HG02870 (cell line): ENCODE results near the gene LIMK2.
"Not testable (repeated sequence)": the region's sequence is repeated elsewhere in the genome, so short reads cannot be mapped to it uniquely, and the experiment has no call there.

Experiments
- ATAC-seq: cut with Tn5 transposase; IDR thresholded peaks from one replicate; pipeline ENCODE4 v1.9.1; 2021; ENCODE audit warnings: mild to moderate bottlenecking, moderate library complexity; ENCODE audit not compliant: unreplicated experiment

The LIMK2 gene

DNA sequence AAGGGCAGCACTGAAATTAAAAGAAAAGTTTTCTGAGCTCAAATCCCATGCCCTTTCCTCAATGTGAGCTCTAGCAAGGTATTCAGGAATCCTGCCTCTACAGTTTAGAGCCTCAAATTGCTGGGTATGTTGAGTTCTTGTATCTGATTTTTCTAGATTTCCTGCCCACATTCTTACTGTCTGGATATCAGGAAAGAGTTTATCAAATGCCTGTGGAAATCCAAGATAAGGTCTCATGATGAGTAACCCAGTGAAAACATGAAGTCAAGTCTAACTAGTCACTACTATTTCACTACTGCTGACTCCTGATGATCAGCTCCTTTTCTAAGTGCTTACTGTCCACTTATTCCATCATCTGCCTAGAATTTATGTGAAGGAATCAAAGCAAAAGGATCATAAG is 29.8 kb downstream of the LIMK2 start:
- no peak for ATAC-seq

DNA sequence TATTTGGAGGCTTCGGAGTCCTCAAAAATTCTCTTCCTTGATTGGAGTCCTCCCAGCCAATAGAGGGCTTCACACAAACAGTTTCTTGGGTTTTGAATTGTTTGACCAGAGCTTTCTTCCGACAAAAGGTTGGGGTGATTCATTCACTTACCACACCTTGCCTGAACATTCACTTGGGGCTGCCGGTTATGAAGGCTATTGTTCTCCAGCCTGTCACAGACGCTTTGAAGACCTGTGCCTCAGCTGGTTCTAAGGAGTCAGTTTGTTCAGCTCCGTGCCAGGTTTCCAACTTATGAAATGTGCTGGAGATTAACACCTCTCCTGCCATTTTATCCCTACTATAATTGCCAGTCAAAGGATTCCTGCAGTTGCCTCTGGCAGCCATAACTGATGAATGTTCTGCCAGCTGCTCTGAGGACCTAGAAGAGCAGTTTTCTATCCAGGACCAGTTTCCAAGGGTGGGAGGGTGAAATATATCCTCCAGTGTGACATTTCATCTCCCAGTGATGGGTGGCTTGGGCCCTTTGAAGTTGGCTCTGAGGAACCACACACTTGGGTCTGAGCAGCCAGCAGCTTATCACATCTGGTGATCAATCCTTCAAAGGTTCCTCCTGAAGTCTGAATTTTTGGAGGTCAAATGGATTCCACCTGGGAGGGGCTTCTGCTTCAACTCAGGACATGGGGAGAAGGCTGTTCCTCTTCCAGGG is 31.4 kb downstream of the LIMK2 start:
- no peak for ATAC-seq

GRCh38 chr22:31244046-31244942 is 32.2 kb downstream of the LIMK2 start:
- no peak for ATAC-seq

DNA sequence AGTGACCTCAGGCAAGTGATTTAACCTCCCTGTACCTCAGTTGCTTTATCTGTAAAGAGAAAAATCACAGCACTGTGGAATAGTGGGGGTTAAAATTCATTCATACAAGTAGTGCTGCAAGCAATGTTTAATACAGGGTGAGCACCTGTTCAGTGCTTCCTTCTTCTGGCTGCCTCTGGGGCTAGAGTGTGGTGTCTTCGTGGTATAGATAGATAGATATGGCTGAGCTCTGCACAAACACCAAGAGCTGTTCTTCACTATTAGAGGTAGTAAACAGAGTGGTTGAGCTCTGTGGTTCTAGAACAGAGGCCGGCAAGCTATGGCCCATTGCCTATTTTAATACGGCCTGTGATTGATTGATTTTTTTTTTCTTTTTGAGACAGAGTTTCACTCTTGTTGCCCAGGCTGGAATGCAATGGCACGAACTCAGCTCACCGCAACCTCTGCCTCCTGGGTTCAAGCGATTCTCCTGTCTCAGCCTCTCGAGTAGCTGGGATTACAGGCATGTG is 32.9 kb downstream of the LIMK2 start:
- no peak for ATAC-seq

DNA sequence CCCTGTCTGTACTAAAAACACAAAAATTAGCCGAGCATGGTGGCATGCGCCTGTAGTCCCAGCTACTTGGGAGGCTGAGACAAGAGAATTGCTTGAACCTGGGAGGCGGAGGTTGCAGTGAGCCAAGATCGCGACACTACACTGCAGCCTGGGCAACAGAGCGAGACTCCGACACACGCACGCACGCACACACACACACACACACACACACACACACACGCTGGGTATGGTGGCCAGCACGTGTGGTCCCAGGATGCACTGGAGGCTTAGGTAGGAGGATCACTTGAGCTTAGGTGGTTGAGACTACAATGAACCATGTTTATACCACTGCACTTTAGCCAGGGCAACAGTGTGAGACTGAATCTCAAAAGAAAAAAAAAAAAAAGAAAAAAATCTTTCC is 33.9 kb downstream of the LIMK2 start:
- ATAC-seq, result not testable (repeated sequence)

GRCh38 chr22:31246687-31247086 is 34.6 kb downstream of the LIMK2 start:
- no peak for ATAC-seq

DNA sequence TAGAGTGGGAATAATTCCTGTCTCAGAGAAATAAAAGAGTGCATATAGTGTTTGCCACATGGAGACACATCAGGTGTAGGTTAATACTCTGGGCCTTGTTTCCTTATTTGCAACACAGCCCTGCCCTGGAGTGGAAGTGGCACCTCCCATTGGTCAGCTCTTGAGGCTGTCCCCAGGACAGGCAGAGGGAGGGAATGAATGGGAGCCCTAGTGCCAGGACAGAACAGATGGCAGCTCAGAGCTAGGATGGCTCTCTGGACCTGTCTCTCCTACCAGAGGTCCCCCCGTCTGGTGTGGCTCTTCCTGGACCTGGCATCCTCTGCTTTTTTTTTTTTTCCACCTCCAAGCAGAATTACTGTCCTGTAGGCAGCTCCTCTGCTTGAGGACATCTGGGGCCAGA is 35.6 kb downstream of the LIMK2 start:
- no peak for ATAC-seq

DNA sequence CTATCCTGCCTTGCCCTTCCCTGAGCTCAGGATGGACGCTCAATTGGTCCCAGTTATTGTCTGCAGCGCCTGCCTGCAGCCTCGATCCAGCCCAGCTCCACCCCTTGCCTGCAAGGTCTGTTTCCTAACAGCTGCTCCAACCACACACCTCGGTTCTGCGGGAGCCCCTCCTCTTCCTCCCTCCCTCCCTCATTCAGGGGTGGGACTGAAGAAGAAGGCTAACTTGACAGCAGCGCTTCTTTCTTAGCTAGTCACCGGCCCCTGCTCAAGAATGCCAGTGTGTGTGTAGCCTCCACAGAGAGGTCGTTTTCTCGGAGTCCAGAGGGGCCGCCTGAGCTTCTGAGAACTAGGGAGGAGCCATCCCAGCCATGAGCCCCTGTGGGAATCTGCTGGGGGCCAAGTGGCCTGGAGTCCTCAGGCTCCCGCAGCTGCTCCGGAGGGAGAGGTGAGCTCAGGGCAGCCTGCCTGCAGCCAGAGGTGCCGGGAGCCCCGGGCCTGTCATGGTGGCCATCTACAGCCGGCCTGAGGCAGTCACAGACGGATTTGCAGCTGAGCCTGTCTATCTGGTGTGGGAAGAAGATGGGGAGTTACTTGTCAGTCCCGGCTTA is 36.1 kb downstream of the LIMK2 start:
- no peak for ATAC-seq

GRCh38 chr22:31248965-31249958 is 37.2 kb downstream of the LIMK2 start:
- ATAC-seq, result no peak

- no peak for ATAC-seq
These were observed 38.9 kb downstream of the LIMK2 start for GRCh38 chr22:31250740-31251600.

DNA sequence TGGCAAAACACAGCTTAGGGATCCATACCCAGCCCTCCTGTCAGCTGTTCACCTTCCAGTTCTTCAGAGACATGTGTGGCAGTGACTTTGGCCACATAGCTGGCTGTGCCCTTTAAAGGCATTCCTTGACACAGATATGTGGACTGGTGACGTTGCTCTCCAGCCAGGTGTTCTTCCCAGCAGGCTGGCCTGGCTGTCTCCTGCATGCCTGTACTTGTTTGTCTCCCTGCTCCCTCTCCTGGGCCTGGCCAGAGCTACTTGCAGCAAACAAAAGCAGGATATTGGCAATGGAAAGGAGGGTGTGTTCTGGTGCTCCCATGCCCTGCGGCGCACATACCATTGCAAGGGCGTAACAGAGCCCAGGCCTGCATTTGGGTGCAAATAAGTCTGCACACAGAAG is 41.9 kb downstream of the LIMK2 start:
- ATAC-seq, result no peak

DNA sequence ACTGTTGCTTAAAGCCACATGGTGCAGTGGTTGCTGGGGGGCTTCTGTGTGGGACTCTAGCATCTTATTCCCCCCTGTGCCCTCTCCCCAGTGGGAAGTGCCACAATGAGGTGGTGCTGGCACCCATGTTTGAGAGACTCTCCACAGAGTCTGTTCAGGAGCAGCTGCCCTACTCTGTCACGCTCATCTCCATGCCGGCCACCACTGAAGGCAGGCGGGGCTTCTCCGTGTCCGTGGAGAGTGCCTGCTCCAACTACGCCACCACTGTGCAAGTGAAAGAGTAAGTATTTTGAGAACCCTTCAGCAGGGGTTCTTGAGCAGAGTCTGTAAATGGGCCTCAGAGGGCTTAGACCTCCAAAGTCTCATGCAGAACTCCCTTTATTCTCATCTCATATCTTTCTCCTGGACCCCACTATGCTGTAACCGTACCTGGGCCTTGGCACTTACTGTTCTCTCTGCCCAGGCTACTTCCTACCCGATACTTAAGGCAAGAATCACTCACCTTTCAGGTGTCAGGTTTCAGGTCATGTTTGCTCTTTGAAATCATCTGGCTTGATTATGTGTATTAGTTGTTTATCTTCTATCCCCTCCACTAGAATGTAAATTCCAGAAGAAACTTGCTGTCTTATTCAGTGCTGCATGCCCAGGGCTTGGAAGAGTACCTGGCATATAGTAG is 47.8 kb downstream of the LIMK2 start:
- ATAC-seq, result no peak

DNA sequence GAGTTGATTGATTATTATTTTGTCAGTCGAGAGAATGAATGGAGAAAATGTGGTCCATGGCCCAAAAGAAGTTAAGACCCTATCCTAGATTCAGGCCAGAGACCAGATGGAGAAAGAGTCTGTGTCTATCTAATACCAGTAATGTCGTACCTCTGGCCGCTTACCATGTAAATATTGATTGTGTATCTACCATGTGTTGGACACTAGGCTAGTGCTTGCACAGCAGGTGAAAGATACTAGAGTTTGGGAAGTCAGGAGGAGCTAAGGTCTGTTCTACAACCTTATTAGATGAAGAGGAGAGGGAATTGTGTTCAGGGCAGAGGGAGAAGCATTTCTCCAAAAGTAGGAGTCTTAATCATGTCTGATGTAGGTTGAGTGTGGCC is 48.4 kb downstream of the LIMK2 start:
- ATAC-seq, result no peak

DNA sequence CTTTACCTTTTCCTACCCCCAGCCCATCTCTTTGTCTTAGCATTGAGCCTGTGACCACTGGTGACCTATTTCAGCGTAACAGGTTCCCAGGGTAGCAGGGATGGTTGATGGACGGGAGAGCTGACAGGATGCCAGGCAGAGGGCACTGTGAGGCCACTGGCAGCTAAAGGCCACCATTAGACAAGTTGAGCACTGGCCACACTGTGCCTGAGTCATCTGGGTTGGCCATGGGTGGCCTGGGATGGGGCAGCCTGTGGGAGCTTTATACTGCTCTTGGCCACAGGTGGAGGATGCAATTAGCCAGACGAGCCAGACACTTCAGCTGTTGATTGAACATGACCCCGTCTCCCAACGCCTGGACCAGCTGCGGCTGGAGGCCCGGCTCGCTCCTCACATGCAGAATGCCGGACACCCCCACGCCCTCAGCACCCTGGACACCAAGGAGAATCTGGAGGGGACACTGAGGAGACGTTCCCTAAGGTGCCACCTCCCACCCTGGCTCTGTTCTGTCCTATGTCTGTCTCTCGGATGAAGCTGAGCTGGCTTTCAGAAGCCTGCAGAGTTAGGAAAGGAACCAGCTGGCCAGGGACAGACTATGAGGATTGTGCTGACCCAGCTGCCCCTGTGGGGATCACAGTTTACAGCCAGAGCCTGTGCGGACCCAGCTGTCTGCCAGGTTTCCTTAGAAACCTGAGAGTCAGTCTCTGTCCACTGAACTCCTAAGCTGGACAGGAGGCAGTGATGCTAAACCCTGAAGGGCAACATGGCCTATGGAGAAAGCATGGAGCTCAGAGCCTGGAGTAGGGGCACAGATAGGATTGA is 50.4 kb downstream of the LIMK2 start:
- no peak for ATAC-seq

DNA sequence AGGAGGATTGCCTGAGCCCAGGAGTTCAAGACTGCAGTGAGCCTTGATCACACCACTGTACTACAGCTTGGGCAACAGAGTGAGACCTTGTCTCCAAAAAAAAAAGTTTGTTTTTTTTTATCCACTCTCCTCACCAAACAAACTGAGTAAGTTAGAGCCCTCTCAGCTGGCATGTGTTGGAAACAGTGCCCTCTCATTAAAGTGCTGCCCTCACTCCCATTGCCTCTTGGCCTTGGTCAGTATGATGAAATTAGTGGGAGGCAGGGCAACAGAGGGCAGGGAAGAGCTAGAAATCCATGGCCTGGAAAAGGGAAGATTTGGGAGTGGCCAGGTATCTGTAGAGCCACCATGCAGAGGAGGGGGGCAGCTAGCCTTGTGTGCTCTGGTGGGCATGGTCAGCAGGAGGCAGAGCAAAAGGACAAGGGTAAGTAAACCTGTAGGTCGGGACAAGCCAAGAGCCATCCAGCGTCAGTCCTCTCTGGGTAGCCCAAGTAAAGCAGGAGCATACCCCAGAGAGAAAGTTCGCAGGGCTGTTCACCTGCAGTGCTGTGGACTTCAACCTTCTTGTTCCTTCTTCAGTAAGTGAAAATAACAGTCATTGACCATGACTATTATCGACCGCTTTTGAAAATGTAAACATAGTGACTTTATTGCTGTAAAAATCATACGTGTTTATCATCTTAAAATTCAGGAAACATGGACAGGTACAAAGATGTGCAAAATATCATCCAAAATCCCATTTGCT is 52.0 kb downstream of the LIMK2 start:
- no peak for ATAC-seq

DNA sequence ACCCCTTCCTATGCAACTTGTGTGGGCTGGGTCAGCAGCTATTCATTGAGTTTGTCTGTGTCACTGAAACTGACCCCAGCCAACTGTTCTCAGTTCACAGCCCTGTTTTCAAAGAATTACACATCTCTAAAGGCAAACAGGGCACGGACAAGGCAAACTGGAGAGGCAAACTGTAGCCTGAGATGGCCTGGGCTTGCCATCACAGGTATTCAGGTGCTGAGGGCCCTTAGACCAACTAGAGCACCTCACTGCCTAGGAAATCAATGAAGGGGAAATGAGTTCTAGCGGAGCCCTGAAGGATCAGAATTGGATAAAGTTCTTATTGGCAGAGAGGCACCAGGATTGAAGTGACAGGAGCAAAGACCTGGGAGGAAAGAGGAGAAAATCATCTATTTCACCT is 56.2 kb downstream of the LIMK2 start:
- no peak for ATAC-seq

- no peak for ATAC-seq
These were observed 57.9 kb downstream of the LIMK2 start for GRCh38 chr22:31269892-31270579.
